ENCODE results near the gene CMTM3. TPM values are rescaled to one million over a fixed set of nuclear protein-coding genes. Genes with fewer than 3 reads are reported as not detected.
"Not testable (repeated sequence)": the region's sequence is repeated elsewhere in the genome, so short reads cannot be mapped to it uniquely, and the experiment has no call there.

The CMTM3 gene
- polyA plus RNA-seq, 3 donors: 58.7 to 64.0 (median 63.8) TPM

DNA sequence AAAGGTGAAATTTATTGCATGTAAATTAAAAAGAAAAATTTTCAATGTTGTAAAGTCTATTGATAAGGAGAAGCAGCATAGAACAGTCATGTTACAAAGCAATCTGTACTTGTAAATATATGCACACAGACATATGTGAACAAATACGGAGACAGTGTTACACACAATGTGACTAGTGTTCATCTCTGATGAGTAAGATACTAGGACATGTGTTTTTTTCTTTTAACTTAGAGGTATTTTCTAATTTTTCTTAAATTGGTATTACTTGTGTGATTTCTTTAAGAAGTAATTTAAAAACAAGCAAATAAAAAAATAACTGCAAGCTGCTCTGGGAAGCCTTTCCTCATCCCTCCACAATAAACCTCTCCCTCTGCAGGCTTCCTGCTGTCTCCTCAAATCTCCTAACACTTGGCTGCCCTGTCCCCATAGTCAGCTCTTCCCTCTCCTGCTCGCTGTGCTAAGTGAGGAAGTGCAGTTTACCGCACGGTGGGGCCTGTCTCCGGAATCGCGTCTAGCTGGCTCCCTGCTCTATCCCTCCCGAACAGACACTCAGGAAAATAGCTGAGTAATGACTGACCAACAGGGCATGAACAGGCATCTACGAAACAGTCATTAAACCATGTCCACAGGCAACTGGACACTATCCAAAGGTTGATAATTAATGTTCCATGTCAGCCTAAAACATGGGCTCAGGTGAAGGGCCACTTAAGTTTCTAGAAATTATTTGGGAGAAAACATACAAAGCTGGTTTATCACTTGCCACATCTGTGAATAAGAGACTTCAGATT lies 56.1 kb downstream of the CMTM3 start:
- DNase-seq (ENCODE audit: low read depth in 3 of 3, low spot score in 2 of 3): peak; percentile 40 to 66 (median 52)

DNA sequence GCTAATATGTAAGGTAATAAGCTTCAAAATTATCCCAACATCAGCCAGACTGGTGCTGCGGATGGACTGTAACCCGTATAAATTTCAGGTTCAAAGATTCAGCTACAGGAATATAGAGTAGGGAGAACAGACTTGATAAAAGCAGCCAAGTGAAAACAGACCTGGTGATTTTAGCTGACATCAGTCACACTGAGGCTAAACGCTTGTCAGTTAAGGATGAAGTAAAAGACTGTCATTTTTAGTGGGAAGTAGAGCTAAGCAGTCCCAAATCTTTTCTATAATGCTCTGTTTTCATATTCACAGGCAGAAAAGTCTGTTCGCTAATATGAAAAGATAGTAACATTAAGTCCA lies 56.7 kb downstream of the CMTM3 start:
- DNase-seq (ENCODE audit: low read depth in 3 of 3, low spot score in 2 of 3): no peak

DNA sequence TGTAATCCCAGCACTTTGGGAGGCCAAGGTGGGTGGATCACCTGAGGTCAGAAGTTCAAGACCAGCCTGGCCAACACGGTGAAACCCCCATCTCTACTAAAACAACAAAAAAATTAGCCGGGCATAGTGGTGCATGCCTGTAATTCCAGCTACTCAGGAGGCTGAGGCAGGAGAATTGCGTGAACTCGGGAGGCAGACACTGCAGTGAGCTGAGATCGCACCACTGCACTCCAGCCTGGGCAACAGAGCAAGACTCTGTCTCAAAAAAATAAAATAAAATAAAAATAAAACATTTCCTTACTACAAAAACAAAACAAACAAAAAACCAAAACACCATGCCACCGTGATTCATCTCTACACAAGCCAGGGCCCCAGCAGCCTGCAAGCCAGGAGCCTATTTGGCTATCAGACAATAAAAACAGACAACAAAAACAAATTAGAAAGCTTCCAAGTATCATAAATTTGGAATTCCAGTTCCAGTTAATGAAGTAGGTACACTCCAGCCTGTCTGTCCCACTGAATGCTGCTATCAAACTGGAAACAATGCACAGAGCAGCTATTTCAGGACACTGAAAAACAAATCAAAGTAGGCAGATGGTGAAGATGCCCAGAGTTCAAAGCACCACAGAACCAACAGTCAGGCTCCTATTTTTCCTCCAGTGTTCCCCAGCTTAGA lies 57.3 kb downstream of the CMTM3 start:
- not testable (repeated sequence) for DNase-seq (ENCODE audit: low read depth in 3 of 3, low spot score in 2 of 3)

DNA sequence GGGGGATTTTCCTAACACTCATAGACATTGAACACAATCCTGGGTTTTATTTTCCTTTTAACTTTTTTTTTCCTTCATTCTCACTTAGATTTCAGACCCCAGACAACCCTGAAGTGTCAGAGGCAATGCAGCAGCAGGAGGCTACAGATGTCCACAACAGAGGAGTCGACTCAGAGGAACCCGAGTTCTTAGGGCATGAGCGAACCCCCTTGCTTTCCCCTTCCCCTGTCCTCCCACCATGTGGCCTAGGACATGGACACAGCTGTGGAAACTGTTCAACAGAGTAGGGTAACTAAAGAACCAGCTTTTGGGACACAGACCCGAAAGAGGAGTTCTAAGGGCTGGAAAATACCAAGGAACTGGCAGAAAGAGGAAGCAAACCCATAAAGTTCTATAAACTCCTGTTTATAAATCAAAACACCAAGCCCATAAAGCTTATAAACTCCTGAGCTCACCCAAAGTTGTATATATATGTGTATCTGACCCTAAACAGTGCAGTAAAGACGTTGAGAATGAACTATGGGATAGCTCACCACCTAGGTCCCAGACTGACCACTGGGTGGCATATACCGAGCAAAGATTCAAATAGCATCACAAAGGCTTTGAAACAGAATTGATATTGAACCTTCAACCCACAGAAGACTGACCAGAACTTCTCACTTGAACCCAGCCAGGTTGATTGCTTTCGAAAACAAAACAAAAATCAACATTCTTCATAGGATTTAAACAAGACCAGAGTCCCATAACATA lies 58.1 kb downstream of the CMTM3 start:
- DNase-seq (ENCODE audit: low read depth in 3 of 3, low spot score in 2 of 3): no peak

Other genes starting within 250 kb of the CMTM3 start
- 10 to 100 TPM; 62.7 to 68.8 (median 63.3) TPM for gene CDH5, start 238.0 kb upstream of the CMTM3 start, polyA plus RNA-seq (ENCODE audit: insufficient read length in 3 of 3)
- 1 to 10 TPM in 1 of 3 donors, under 1 TPM in 2; 0.93 to 1.2 (median 0.96) TPM for gene BEAN1, start 177.4 kb upstream of the CMTM3 start, polyA plus RNA-seq (ENCODE audit: insufficient read length in 3 of 3)
- 10 to 100 TPM; 32.3 to 37.6 (median 35.8) TPM for gene TK2, start 54.6 kb upstream of the CMTM3 start, polyA plus RNA-seq (ENCODE audit: insufficient read length in 3 of 3)
- gene CKLF, start 52.1 kb upstream of the CMTM3 start, polyA plus RNA-seq (ENCODE audit: insufficient read length in 3 of 3): 10 to 100 TPM; 34.5 to 46.5 (median 46.4) TPM
- gene CMTM1, start 38.3 kb upstream of the CMTM3 start, polyA plus RNA-seq (ENCODE audit: insufficient read length in 3 of 3): 1 to 10 TPM; 3.9 to 5.4 (median 4.8) TPM
- under 1 TPM; 0.28 to 0.96 (median 0.41) TPM for gene CMTM2, start 25.2 kb upstream of the CMTM3 start, polyA plus RNA-seq (ENCODE audit: insufficient read length in 3 of 3)
- gene CMTM4, start 92.0 kb downstream of the CMTM3 start, polyA plus RNA-seq (ENCODE audit: insufficient read length in 3 of 3): 10 to 100 TPM; 69.1 to 70.8 (median 69.4) TPM
- gene DYNC1LI2, start 146.9 kb downstream of the CMTM3 start, polyA plus RNA-seq (ENCODE audit: insufficient read length in 3 of 3): 100 to 1,000 TPM in 1 of 3 donors, 10 to 100 TPM in 2; 96.3 to 104 (median 97.4) TPM
- under 1 TPM in 1 of 3 donors, not detected in 2; 0.16 TPM for gene TERB1, start 196.9 kb downstream of the CMTM3 start, polyA plus RNA-seq (ENCODE audit: insufficient read length in 3 of 3)
- gene NAE1, start 226.3 kb downstream of the CMTM3 start, polyA plus RNA-seq (ENCODE audit: insufficient read length in 3 of 3): 10 to 100 TPM; 83.5 to 89.4 (median 84.9) TPM
- under 1 TPM; 0.11 to 0.25 (median 0.24) TPM for gene CA7, start 239.7 kb downstream of the CMTM3 start, polyA plus RNA-seq (ENCODE audit: insufficient read length in 3 of 3)

Measured in right renal cortex interstitium (tissue), 3 donors.